ENCODE results near the gene ZNF530. TPM values are rescaled to one million over a fixed set of nuclear protein-coding genes. Genes with fewer than 3 reads are reported as not detected.

ZNF530 gene
- total RNA-seq, result 8.5 and 8.7 TPM in 2 replicates
- long read RNA-seq, full-length matches to known transcripts, result 13 of 21 reads
- long read RNA-seq, partial matches to known transcripts, result 1 of 21 reads
- long read RNA-seq, other reads (novel, unspliced or antisense), result 7 of 21 reads

DNA sequence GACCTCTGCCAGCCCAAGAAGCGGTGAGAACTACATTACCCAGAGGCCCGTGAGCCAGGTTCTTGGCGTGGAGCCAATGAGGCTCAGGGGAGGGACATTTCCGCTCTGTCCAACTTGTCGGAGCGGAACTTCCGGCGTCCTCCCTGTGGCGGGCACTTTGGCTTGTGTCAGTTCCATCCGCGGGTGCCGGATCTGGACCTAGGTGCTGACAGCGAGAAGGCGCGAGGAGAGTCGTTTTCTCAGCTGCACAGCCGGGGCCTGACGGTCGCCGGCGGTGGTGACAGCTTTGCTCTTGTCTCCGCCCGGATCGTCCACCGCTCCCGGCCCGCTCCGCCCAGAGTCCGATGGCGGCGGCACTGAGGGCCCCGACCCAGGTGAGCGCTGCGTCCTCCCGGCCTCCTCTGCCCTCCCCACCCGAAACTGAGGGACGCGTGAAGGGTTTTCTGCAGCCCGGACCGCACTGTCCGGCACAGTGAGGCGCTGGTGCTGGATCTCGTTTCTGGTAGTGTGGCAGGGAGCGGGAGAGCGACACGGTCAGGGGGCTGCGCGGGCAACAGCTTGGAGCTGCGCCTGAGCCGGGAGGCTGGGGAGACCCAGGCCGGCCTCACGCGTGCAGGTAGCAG, at the start of gene ZNF530:
TSS of gene ZNF530 (plus strand) at position 125 of the 623 bp plus-strand sequence. CDS start 4,461 bp downstream, outside the sequence.
- no peak within 1 kb of the TSS for H3K27ac Mint-ChIP-seq (ENCODE audit: unreplicated experiment)
- H3K4me1 Mint-ChIP-seq, result peaks cover 15% of the 10 kb centered on the region
- H3K4me3 Mint-ChIP-seq, result peak within 1 kb of the TSS; percentile 92
- peak; percentile 77 for DNase-seq (ENCODE audit: low read depth, low spot score)
- H3K27me3 Mint-ChIP-seq (ENCODE audit: low read depth), result peaks cover 5% of the 10 kb centered on the region
- peaks cover 35% of the 10 kb centered on the region for H3K9me3 Mint-ChIP-seq
- peaks cover 46% of the 10 kb centered on the region for H3K36me3 Mint-ChIP-seq (ENCODE audit: low read depth)
- TF ChIP-seq, protein P1, sequence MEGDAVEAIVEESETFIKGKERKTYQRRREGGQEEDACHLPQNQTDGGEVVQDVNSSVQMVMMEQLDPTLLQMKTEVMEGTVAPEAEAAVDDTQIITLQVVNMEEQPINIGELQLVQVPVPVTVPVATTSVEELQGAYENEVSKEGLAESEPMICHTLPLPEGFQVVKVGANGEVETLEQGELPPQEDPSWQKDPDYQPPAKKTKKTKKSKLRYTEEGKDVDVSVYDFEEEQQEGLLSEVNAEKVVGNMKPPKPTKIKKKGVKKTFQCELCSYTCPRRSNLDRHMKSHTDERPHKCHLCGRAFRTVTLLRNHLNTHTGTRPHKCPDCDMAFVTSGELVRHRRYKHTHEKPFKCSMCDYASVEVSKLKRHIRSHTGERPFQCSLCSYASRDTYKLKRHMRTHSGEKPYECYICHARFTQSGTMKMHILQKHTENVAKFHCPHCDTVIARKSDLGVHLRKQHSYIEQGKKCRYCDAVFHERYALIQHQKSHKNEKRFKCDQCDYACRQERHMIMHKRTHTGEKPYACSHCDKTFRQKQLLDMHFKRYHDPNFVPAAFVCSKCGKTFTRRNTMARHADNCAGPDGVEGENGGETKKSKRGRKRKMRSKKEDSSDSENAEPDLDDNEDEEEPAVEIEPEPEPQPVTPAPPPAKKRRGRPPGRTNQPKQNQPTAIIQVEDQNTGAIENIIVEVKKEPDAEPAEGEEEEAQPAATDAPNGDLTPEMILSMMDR (conservative IDR thresholded peaks at IDR 0.05), result no peak

DNA sequence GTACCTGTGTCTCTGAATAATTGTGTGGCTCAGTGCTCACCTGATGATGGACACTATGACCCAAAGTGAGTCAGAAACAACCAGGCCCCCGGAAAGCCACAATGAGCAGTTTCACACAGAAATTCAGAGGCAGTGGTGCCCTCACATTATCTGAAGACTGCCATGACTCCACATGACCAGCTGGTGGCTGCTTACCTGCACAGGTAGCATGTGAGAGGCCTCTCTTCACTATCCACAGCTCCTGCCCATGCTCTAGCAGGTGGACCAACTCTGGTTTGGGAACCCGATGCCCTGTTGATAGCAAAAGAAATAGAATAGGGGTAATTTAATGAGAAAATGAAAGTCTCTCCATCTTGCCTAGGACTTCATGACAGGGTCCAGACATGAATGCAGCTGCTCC, 47.3 kb upstream of the ZNF530 start:
- no peaks in the 10 kb centered on the region for H3K4me1 Mint-ChIP-seq
- H3K36me3 Mint-ChIP-seq (ENCODE audit: low read depth), result peaks cover 94% of the 10 kb centered on the region
- DNase-seq (ENCODE audit: low read depth, low spot score), result no peak
- no peak overlapping the region for H3K4me3 Mint-ChIP-seq
- no peak overlapping the region for H3K27ac Mint-ChIP-seq (ENCODE audit: unreplicated experiment)
- no peaks in the 10 kb centered on the region for H3K27me3 Mint-ChIP-seq (ENCODE audit: low read depth)
- TF ChIP-seq, protein P1 (conservative IDR thresholded peaks at IDR 0.05), result no peak
- peaks cover 31% of the 10 kb centered on the region for H3K9me3 Mint-ChIP-seq

DNA sequence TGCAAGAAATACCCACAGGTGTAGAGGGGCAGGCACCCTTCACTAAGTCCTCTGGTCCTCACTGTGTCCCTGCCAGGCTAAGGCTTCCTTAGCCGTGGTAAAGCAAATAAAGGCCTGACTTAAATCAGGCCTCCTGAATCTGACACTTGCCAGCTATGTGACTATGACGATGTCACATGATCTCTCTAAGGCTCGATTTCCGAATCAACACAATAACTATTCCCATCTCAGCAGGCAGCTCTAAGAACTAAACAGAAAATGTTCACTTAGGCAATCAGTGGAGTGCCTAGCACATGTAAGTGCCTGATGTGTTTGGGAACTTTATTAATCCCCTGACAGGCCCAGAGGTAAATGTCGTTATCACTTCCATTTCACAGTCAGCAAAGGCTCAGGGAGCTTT, 42.0 kb upstream of the ZNF530 start:
- TF ChIP-seq, protein P1 (conservative IDR thresholded peaks at IDR 0.05), result no peak
- Mint-ChIP-seq H3K27me3 (ENCODE audit: low read depth) (peaks cover 3% of the 10 kb centered on the region), H3K4me3 (peak overlapping the region; percentile 97), H3K4me1 (peaks cover 23% of the 10 kb centered on the region), H3K36me3 (ENCODE audit: low read depth) (peaks cover 59% of the 10 kb centered on the region), H3K9me3 (peaks cover 24% of the 10 kb centered on the region), H3K27ac (ENCODE audit: unreplicated experiment) (no peak overlapping the region)
- no peak for DNase-seq (ENCODE audit: low read depth, low spot score)

DNA sequence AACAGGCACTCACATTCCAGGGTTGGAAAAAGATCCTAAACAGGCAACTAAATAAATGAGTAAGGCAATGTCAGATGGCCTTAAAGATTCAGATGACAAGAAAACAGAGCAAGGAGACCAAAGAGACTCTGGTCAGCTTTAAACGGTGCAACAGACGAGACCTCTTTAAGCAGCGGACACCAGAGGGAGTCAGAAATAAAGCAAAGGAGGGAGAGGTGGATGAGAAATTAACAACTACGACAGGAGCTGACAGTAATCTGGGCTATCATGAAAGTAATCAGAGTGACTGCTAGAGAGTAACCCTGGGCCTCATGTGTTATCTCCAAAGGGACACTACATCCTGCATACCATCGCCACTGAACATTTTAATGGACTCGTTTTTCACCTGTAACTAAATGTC, 41.2 kb upstream of the ZNF530 start:
- Mint-ChIP-seq H3K4me3 (peak overlapping the region; percentile 97), H3K4me1 (peaks cover 23% of the 10 kb centered on the region), H3K27me3 (ENCODE audit: low read depth) (peaks cover 4% of the 10 kb centered on the region), H3K36me3 (ENCODE audit: low read depth) (peaks cover 53% of the 10 kb centered on the region), H3K9me3 (peaks cover 23% of the 10 kb centered on the region), H3K27ac (ENCODE audit: unreplicated experiment) (no peak overlapping the region)
- TF ChIP-seq, protein P1 (conservative IDR thresholded peaks at IDR 0.05), result no peak
- DNase-seq (ENCODE audit: low read depth, low spot score), result no peak

DNA sequence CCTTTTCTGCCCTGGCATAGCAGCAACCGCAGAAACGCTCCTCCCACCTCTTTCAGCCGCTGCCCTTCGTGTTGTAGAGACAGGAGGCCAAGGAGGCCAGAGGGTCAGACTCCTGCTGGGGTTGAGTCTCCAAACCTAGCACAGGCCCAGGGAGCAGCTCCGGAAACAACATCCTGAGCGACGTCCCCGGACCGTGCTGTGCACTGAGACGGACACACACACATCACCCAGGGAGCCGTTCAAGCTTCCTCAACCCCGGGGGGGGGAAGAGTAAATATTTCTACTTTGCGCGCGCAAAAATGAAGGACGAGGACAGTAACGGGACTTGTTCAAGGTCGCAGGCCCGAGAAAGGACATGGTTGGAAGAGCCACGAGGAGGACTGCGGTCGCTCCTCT, 40.7 kb upstream of the ZNF530 start:
- Mint-ChIP-seq H3K27ac (ENCODE audit: unreplicated experiment) (peak overlapping the region; percentile 91), H3K27me3 (ENCODE audit: low read depth) (peaks cover 6% of the 10 kb centered on the region), H3K36me3 (ENCODE audit: low read depth) (peaks cover 51% of the 10 kb centered on the region), H3K4me1 (peaks cover 23% of the 10 kb centered on the region), H3K4me3 (peak overlapping the region; percentile 97), H3K9me3 (peaks cover 25% of the 10 kb centered on the region)
- DNase-seq (ENCODE audit: low read depth, low spot score), result no peak
- TF ChIP-seq, protein P1 (conservative IDR thresholded peaks at IDR 0.05), result no peak

All from neural crest cell (in vitro differentiated cells).